Calu3 (cell line): Measurements from ENCODE around the gene SIPA1. TPM values are rescaled to one million over a fixed set of nuclear protein-coding genes. Genes with fewer than 3 reads are reported as not detected.

Experiments used
- BruUV-seq: library from RNA; stranded (reverse); fragments of 400-500 nt; replicated peaks from 2 replicates; lab custom pipeline; 2021; lab: Mats Ljungman, UMichigan
- CTCF ChIA-PET: fragments of 300-600 bp; sonication (Branson Sonifier 250); formaldehyde crosslinking; loops from one replicate; lab custom pipeline; 2022; ENCODE audit warnings: antibody characterized with exemption; lab: Charles Lee
- DNase-seq: peaks from one replicate; pipeline ENCODE4 v3.0.0; 2022
- H3K27ac Mint-ChIP-seq: one replicate; pipeline ENCODE4 v1.8.0; 2022; ENCODE audit warnings: mixed read lengths; ENCODE audit not compliant: unreplicated experiment
- H3K27me3 Mint-ChIP-seq: one replicate; pipeline ENCODE4 v1.8.0; 2022; ENCODE audit warnings: mixed read lengths; ENCODE audit not compliant: unreplicated experiment
- H3K36me3 Mint-ChIP-seq: one replicate; pipeline ENCODE4 v1.8.0; 2022; ENCODE audit warnings: mild to moderate bottlenecking, moderate library complexity, mixed read lengths; ENCODE audit not compliant: insufficient read depth, unreplicated experiment
- H3K4me1 Mint-ChIP-seq: one replicate; pipeline ENCODE4 v1.8.0; 2022; ENCODE audit warnings: mild to moderate bottlenecking, low read depth, mixed read lengths; ENCODE audit not compliant: unreplicated experiment
- H3K4me3 Mint-ChIP-seq: one replicate; pipeline ENCODE4 v1.8.0; 2022; ENCODE audit warnings: mild to moderate bottlenecking, low read depth, moderate library complexity, mixed read lengths; ENCODE audit not compliant: unreplicated experiment
- H3K9me3 Mint-ChIP-seq: one replicate; pipeline ENCODE4 v1.8.0; 2022; ENCODE audit warnings: low read depth, mixed read lengths; ENCODE audit not compliant: unreplicated experiment
- intact Hi-C: fragments of 100-400 bp; cut with micrococcal nuclease; formaldehyde crosslinking; loops from one replicate; pipeline ENCODE4 v1.10.0; 2022; ENCODE audit not compliant: unreplicated experiment
- total RNA-seq: library from RNA; stranded (reverse); gene quantifications from 2 replicates; pipeline ENCODE4 v1.2.3, GENCODE V29; 2022
- TF ChIP-seq, protein P1 (sequence below): fragments of 200-600 bp; IDR thresholded peaks from one replicate; pipeline ENCODE4 v1.8.0; 2022; ENCODE audit warnings: antibody characterized with exemption; ENCODE audit not compliant: unreplicated experiment

SIPA1 gene
- total RNA-seq, 1 experiment from 2014 or later = 41.3 TPM

GRCh38 chr11:65616575-65617001, 21.3 kb upstream of the SIPA1 start:
- CTCF ChIA-PET = no interaction called here
- TSS peak; percentile 3 for BruUV-seq

GRCh38 chr11:65617136-65617850, 20.6 kb upstream of the SIPA1 start:
- peak overlapping the region; percentile 93 for H3K4me3 Mint-ChIP-seq
- CTCF ChIA-PET = no interaction called here
- DNase-seq = no peak
- H3K27me3 Mint-ChIP-seq = no peaks in the 10 kb centered on the region
- H3K36me3 Mint-ChIP-seq = peaks cover 80% of the 10 kb centered on the region
- H3K4me1 Mint-ChIP-seq = peaks cover 14% of the 10 kb centered on the region
- H3K9me3 Mint-ChIP-seq = no peaks in the 10 kb centered on the region
- BruUV-seq = no TSS peak
- TF ChIP-seq, protein P1, sequence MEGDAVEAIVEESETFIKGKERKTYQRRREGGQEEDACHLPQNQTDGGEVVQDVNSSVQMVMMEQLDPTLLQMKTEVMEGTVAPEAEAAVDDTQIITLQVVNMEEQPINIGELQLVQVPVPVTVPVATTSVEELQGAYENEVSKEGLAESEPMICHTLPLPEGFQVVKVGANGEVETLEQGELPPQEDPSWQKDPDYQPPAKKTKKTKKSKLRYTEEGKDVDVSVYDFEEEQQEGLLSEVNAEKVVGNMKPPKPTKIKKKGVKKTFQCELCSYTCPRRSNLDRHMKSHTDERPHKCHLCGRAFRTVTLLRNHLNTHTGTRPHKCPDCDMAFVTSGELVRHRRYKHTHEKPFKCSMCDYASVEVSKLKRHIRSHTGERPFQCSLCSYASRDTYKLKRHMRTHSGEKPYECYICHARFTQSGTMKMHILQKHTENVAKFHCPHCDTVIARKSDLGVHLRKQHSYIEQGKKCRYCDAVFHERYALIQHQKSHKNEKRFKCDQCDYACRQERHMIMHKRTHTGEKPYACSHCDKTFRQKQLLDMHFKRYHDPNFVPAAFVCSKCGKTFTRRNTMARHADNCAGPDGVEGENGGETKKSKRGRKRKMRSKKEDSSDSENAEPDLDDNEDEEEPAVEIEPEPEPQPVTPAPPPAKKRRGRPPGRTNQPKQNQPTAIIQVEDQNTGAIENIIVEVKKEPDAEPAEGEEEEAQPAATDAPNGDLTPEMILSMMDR = no peak
- intact Hi-C loops = no loop called here
- peak overlapping the region; percentile 85 for H3K27ac Mint-ChIP-seq

More at GRCh38 chr11:65616575-65617001, 21.3 kb upstream of the SIPA1 start:
- Mint-ChIP-seq H3K9me3 (no peaks in the 10 kb centered on the region), H3K36me3 (peaks cover 80% of the 10 kb centered on the region), H3K27ac (peak overlapping the region; percentile 85), H3K4me3 (peak overlapping the region; percentile 93), H3K4me1 (peaks cover 22% of the 10 kb centered on the region), H3K27me3 (no peaks in the 10 kb centered on the region)
- TF ChIP-seq, protein P1 = no peak
- intact Hi-C loops = no loop called here
- DNase-seq = no peak

DNA sequence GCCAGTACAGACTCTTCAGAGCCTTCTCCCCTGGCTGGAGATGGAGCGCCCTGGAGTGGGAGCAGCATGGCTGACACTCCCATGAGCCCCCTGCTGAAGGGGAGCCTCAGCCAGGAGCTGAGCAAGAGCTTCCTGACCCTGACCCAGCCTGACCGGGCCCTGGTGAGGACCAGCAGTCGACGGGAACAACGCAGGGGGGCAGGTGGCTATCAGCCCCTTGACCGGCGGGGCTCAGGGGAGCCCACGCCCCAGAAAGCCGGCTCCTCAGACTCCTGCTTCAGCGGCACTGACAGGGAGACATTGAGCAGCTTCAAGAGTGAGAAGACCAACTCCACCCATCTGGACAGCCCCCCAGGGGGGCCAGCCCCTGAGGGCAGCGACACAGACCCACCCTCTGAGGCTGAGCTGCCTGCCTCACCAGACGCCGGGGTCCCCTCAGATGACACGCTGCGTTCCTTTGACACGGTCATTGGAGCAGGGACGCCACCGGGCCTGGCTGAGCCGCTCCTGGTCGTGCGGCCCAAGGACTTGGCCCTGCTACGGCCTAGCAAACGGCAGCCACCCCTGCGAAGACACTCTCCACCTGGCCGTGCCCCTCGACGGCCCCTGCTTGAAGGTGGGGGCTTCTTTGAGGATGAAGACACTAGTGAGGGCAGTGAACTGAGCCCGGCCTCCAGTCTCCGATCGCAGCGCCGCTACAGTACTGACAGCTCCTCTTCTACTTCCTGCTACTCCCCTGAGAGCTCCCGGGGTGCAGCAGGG, 19.7 kb upstream of the SIPA1 start:
- H3K9me3 Mint-ChIP-seq = no peaks in the 10 kb centered on the region
- no peak for DNase-seq
- no peak overlapping the region for H3K4me3 Mint-ChIP-seq
- peaks cover 80% of the 10 kb centered on the region for H3K36me3 Mint-ChIP-seq
- intact Hi-C loops = no loop called here
- H3K27ac Mint-ChIP-seq = no peak overlapping the region
- BruUV-seq = no TSS peak
- CTCF ChIA-PET = interaction anchor here (1.1 kb wide), 1 partner anchor 8 kb away, joined by 3 read pairs; no protein-coding TSS in a partner anchor
- TF ChIP-seq, protein P1 = no peak
- H3K4me1 Mint-ChIP-seq = peaks cover 9% of the 10 kb centered on the region
- H3K27me3 Mint-ChIP-seq = no peaks in the 10 kb centered on the region

DNA sequence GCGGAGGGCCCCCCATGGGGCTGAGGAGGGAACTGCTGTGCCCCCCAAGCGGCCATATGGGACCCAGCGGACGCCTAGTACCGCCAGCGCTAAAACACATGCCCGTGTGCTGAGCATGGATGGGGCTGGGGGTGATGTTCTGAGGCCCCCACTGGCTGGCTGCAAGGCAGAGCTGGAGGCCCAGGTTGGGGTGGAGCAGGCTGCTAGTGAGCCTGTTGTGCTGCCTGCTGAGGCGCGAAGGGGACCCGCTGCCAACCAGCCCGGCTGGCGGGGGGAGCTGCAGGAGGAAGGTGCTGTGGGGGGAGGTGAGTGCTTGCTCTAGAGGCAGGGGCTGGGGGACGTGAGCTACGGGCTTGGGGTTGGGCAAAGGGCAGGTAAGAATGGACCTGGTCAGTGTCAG, 19.1 kb upstream of the SIPA1 start:
- Mint-ChIP-seq H3K9me3 (no peaks in the 10 kb centered on the region), H3K36me3 (peaks cover 74% of the 10 kb centered on the region), H3K4me1 (peaks cover 9% of the 10 kb centered on the region), H3K4me3 (no peak overlapping the region), H3K27me3 (no peaks in the 10 kb centered on the region), H3K27ac (no peak overlapping the region)
- no TSS peak for BruUV-seq
- DNase-seq = no peak
- intact Hi-C loops = no loop called here
- TF ChIP-seq, protein P1 = no peak
- CTCF ChIA-PET = interaction anchor here (1.1 kb wide), 1 partner anchor 9 kb away, joined by 3 read pairs; no protein-coding TSS in a partner anchor
